SJSA1 (cell line): ENCODE results near the gene CIITA. TPM values are rescaled to one million over a fixed set of nuclear protein-coding genes. Genes with fewer than 3 reads are reported as not detected.
"Not testable (repeated sequence)": the region's sequence is repeated elsewhere in the genome, so short reads cannot be mapped to it uniquely, and the experiment has no call there.

Source experiments
- DNase-seq, 2 experiments: peaks; one replicate each; pipeline ENCODE4 v3.0.0-alpha.2; 2015 to 2020; ENCODE audit warnings: low spot score in 2 of 2, low read depth in 1 of 2
- H3K27ac ChIP-seq: fragments of 250-450 bp; sonication (Bioruptor Pico); 2 replicates; pipeline ENCODE4 v1.5.1; 2020; ENCODE audit warnings: mild to moderate bottlenecking, moderate library complexity
- H3K27me3 ChIP-seq: fragments of 250-450 bp; sonication (Bioruptor Pico); replicated peaks from 2 replicates; pipeline ENCODE4 v1.5.1; 2020; ENCODE audit warnings: mild to moderate bottlenecking, moderate library complexity
- H3K36me3 ChIP-seq: fragments of 250-450 bp; sonication (Bioruptor Pico); 2 replicates; pipeline ENCODE4 v1.5.1; 2020; ENCODE audit warnings: mild to moderate bottlenecking
- H3K4me1 ChIP-seq: fragments of 250-450 bp; sonication (Bioruptor Pico); replicated peaks from 2 replicates; pipeline ENCODE4 v1.6.1; 2021; ENCODE audit warnings: mild to moderate bottlenecking
- H3K4me3 ChIP-seq: fragments of 250-450 bp; sonication (Bioruptor Pico); 2 replicates; pipeline ENCODE4 v1.5.1; 2020; ENCODE audit warnings: mild to moderate bottlenecking
- H3K9me3 ChIP-seq: fragments of 250-450 bp; sonication (Bioruptor Pico); replicated peaks from 2 replicates; pipeline ENCODE4 v1.5.1; 2020; ENCODE audit warnings: mild to moderate bottlenecking
- total RNA-seq: library from RNA; depleted of rRNA; stranded (reverse); fragments of >200 nt; shearing (Covaris generic); gene quantifications from 2 replicates; pipeline ENCODE4 v1.2.3, GENCODE V29; 2014

The CIITA gene
- total RNA-seq, 1 experiment from 2014 or later = 0.08 TPM

- Histone ChIP-seq H3K4me3 (no peak overlapping the region), H3K4me1 (peaks cover 20% of the 10 kb centered on the region), H3K27me3 (no peaks in the 10 kb centered on the region), H3K36me3 (peaks cover 30% of the 10 kb centered on the region), H3K9me3 (no peaks in the 10 kb centered on the region), H3K27ac (no peak overlapping the region)
- no peak for DNase-seq
Measured at GRCh38 chr16:10964891-10965326, 87.9 kb downstream of the CIITA start.

GRCh38 chr16:10965440-10966061 lies 88.5 kb downstream of the CIITA start:
- Histone ChIP-seq H3K27ac (no peak overlapping the region), H3K4me3 (no peak overlapping the region), H3K36me3 (peaks cover 30% of the 10 kb centered on the region), H3K4me1 (peaks cover 16% of the 10 kb centered on the region), H3K9me3 (no peaks in the 10 kb centered on the region), H3K27me3 (no peaks in the 10 kb centered on the region)
- no peak for DNase-seq

- Histone ChIP-seq H3K4me1 (peaks cover 10% of the 10 kb centered on the region), H3K27ac (no peak overlapping the region), H3K36me3 (peaks cover 33% of the 10 kb centered on the region), H3K4me3 (no peak overlapping the region), H3K9me3 (no peaks in the 10 kb centered on the region), H3K27me3 (no peaks in the 10 kb centered on the region)
- DNase-seq = no peak
Measured at GRCh38 chr16:10966129-10966528, 89.1 kb downstream of the CIITA start.

- not testable (repeated sequence) for H3K27ac ChIP-seq
Measured at GRCh38 chr16:10966559-10966958, 89.6 kb downstream of the CIITA start.

GRCh38 chr16:10967986-10968385 lies 91.0 kb downstream of the CIITA start:
- H3K9me3 ChIP-seq = no peaks in the 10 kb centered on the region
- DNase-seq = no peak
- H3K36me3 ChIP-seq = peaks cover 39% of the 10 kb centered on the region
- no peaks in the 10 kb centered on the region for H3K27me3 ChIP-seq
- H3K4me1 ChIP-seq = peaks cover 17% of the 10 kb centered on the region
- H3K4me3 ChIP-seq = no peak overlapping the region
- no peak overlapping the region for H3K27ac ChIP-seq

More at GRCh38 chr16:10966559-10966958, 89.6 kb downstream of the CIITA start:
- not testable (repeated sequence) for H3K4me3 ChIP-seq, H3K4me1 ChIP-seq, H3K27me3 ChIP-seq, DNase-seq, H3K9me3 ChIP-seq
- peaks cover 36% of the 10 kb centered on the region for H3K36me3 ChIP-seq

DNA sequence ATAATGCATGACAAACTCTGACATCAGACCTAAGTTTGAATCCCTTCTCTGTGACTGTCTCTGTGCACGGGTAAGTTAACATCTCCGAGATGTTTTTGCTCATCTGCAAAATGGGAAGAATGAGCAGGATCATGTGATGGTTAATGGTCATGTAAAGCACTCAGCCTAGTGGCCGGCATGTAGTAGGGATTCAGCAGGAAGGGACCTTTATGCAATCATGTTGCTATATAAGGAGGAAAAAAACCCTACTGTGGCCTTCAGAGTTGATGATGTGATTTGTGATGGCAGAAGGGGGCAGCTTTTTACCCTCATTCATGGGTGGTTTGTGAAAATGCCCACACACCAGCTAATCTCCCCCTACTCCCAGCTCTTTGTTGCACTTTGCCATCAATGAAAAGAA lies 91.5 kb downstream of the CIITA start:
- Histone ChIP-seq H3K4me1 (peaks cover 19% of the 10 kb centered on the region), H3K9me3 (no peaks in the 10 kb centered on the region), H3K27ac (no peak overlapping the region), H3K27me3 (no peaks in the 10 kb centered on the region), H3K4me3 (no peak overlapping the region), H3K36me3 (peaks cover 36% of the 10 kb centered on the region)
- DNase-seq = no peak

DNA sequence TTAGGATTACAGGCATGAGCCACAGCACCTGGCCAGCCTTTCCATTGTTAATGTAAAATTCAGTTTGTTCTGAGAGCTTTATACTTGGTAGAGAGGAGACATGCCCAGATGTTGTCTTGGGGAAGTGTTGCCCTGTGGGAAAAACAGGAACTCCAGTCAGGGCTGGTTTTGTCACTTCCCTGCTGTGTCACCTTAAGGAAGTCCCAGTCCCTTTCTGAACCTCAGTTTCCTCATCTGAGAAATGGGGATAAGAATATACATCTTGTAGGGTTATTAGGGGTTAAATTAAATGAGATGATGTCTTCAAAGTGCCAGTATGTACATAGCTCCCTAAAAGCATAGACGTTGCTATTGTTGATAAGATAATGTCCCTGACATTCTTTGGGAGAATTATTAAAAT lies 92.6 kb downstream of the CIITA start:
- Histone ChIP-seq H3K4me3 (no peak overlapping the region), H3K27ac (no peak overlapping the region), H3K36me3 (peaks cover 32% of the 10 kb centered on the region), H3K4me1 (peaks cover 15% of the 10 kb centered on the region), H3K9me3 (no peaks in the 10 kb centered on the region), H3K27me3 (no peaks in the 10 kb centered on the region)
- no peak for DNase-seq

GRCh38 chr16:10970065-10970464 lies 93.1 kb downstream of the CIITA start:
- Histone ChIP-seq H3K36me3 (peaks cover 29% of the 10 kb centered on the region), H3K27ac (no peak overlapping the region), H3K9me3 (no peaks in the 10 kb centered on the region), H3K4me1 (peaks cover 15% of the 10 kb centered on the region), H3K27me3 (no peaks in the 10 kb centered on the region), H3K4me3 (no peak overlapping the region)
- DNase-seq = no peak

DNA sequence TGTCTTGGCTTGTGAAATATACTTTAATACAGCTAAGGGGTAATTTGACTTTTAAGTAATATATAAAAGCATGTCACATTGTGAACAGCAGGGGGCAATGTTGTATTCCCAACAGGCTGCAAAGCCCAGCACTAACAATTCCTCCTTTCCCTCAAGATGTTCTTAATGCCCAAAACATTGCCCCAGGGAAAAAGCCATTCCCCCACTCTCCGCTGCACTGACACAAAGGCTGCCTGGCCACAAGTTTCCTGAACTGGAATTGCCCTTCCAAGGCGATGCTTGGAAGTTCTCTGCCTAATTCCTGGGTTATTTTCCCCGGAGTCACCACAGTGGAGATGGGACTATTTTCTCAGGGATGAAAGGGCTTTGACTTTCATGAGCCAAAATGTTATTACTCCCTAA lies 94.6 kb downstream of the CIITA start:
- Histone ChIP-seq H3K36me3 (peaks cover 28% of the 10 kb centered on the region), H3K27me3 (no peaks in the 10 kb centered on the region), H3K4me3 (no peak overlapping the region), H3K9me3 (no peaks in the 10 kb centered on the region), H3K27ac (no peak overlapping the region), H3K4me1 (peaks cover 15% of the 10 kb centered on the region)
- peak; percentile 77 to 82 for DNase-seq

DNA sequence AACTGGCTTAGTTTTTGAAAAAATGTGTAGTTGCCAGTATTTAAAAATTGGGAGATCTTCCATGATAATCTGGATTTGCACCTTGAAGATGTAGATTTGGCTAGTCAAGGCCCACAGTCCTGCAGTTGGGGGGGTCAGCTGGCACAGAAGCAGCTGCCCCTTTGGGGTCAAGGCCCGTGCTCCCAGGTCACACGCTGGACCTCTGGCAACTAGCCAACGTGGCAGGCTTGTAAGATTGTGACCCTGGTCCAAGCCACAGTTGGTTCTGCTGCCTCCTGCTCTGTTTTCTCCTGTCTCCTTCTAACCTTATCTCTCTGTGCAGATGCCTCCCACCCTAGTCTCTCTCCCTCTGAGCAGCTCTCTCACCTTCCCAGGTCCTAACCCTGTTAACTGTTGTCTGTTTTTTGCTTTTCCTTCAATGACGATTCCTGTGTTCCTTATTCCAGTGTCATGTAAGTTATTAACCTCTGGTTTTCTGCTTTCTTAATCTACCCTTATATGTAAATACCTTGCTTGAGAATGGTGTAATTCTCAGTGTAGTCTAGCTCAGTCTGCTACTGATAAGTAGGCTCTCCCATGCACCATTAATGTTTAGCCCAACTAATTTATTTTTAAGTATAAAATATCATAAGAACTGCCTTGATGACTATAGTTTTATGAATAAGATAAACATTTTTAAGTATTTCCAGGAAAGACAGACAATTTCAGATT lies 95.3 kb downstream of the CIITA start:
- no peak overlapping the region for H3K27ac ChIP-seq
- H3K4me1 ChIP-seq = peaks cover 15% of the 10 kb centered on the region

DNA sequence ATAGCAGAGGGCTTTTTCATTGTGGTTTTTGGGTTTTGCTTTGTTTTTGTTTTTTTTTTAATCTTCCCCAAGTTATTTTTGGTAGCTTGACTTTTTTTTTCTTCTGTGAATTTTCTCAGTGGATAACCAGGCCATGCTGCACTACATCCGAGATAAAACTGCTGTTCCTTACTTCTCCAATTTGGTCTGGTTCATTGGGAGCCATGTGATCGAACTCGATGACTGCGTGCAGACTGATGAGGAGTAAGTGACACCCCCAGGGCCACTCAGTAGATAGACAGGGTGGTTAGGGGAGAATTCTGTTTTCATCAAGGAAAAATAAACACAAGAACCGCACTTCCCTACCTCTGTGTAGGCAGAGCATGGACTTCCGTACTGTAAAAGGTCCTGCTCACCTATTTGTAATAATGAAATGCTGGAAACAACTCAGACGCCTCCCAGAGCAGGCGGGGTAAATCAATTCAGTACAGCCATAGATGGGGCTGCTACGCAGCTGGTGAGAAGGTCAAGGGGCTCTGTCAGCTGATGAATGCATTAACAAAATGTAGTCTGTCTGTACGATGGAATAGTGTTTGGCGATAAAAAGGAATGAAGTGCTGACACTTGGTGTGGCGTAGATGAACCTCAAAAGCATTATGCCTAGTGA lies 95.9 kb downstream of the CIITA start:
- H3K4me1 ChIP-seq = peaks cover 15% of the 10 kb centered on the region
- no peaks in the 10 kb centered on the region for H3K9me3 ChIP-seq
- H3K36me3 ChIP-seq = peaks cover 32% of the 10 kb centered on the region
- no peak overlapping the region for H3K4me3 ChIP-seq
- no peak overlapping the region for H3K27ac ChIP-seq
- DNase-seq = no peak
- H3K27me3 ChIP-seq = no peaks in the 10 kb centered on the region

More for the DNA sequence above, 95.3 kb downstream of the CIITA start:
- no peaks in the 10 kb centered on the region for H3K9me3 ChIP-seq
- no peak overlapping the region for H3K4me3 ChIP-seq
- peaks cover 32% of the 10 kb centered on the region for H3K36me3 ChIP-seq
- H3K27me3 ChIP-seq = no peaks in the 10 kb centered on the region
- no peak for DNase-seq

DNA sequence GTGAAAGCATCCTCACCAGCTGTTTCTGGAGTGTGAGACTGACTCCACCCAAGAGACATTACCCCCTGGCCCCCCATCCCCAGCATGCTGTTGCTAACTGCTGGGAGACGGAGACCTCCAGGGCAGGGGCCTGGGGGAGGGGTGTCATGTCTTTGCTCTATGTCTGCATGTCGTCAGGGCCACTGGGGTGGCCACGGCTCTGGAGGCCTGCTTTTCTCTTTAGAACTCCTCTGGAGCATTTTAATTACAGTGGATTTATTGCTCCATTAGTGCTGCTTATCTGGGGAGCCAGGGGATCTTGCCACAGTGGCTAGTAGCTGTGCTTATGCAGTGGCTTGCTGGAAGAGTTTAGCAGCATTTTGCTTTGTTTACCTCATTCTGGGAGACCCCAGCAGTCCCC lies 99.6 kb downstream of the CIITA start:
- no peak for DNase-seq
- Histone ChIP-seq H3K9me3 (no peaks in the 10 kb centered on the region), H3K4me1 (peaks cover 13% of the 10 kb centered on the region), H3K27me3 (no peaks in the 10 kb centered on the region), H3K27ac (no peak overlapping the region), H3K36me3 (peaks cover 26% of the 10 kb centered on the region), H3K4me3 (no peak overlapping the region)

DNA sequence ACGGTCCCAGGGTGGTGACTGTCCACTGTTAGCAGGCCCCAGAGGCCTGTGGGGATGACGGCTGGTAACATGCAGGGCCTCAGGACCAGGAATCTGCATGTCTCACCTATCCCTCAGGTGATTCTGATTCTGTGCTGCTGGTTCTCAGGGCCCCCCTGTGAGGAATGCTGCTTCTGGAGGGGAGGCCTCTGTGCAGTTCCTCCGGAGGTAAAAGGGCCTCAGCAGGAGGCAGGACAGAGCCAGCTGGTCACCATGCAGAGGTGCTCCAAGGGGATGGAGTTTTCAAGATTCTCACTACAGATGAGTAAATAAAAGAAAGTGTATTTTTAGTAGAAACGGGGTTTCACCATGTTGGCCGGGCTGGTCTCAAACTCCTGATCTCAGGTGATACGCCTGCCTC lies 101.1 kb downstream of the CIITA start:
- Histone ChIP-seq H3K27ac (no peak overlapping the region), H3K36me3 (peaks cover 18% of the 10 kb centered on the region), H3K4me3 (no peak overlapping the region), H3K9me3 (no peaks in the 10 kb centered on the region), H3K4me1 (peaks cover under 1% of the 10 kb centered on the region), H3K27me3 (no peaks in the 10 kb centered on the region)
- DNase-seq = no peak

GRCh38 chr16:10978871-10979446 lies 102.0 kb downstream of the CIITA start:
- H3K36me3 ChIP-seq = peaks cover 18% of the 10 kb centered on the region
- no peak overlapping the region for H3K4me3 ChIP-seq
- H3K27ac ChIP-seq = no peak overlapping the region

More at GRCh38 chr16:10978871-10979446, 102.0 kb downstream of the CIITA start:
- H3K9me3 ChIP-seq = no peaks in the 10 kb centered on the region
- no peaks in the 10 kb centered on the region for H3K4me1 ChIP-seq
- no peak for DNase-seq
- no peaks in the 10 kb centered on the region for H3K27me3 ChIP-seq
